NCI-H2171 treated with DMSO at 0.1 percent for 48 hours (cell line): ENCODE data around the gene FOXA2.
"Not testable (repeated sequence)": the region's sequence is repeated elsewhere in the genome, so short reads cannot be mapped to it uniquely, and the experiment has no call there.

Source experiments
- DNase-seq: peaks from one replicate; lab custom pipeline; 2025; lab: John Stamatoyannopoulos, UW

Gene FOXA2

DNA sequence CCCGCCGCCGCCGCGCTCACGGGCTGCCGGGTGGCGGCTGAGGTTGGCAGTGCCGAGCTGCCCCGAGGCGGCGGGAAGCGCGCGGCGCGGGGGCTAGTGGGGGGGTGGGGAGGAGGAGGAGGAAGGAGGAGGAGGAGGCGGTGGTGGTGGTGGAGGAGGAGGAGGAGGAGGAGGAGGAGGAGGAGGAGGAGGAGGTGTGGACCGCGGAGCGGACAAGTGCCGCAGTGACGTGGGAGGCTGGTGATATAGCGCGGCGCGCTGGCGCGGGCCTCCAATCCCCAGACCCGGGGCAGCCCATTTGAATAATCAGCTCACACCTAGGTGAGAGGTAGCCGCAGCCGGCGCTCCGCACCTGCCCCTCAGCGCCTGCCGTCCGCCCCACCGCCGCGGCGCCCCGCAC is at the start of gene FOXA2:
Gene FOXA2 (minus strand): TSS at position 51 of the 400 bp plus-strand sequence. CDS start 294 bp downstream, outside the sequence.
- DNase-seq = no peak

DNA sequence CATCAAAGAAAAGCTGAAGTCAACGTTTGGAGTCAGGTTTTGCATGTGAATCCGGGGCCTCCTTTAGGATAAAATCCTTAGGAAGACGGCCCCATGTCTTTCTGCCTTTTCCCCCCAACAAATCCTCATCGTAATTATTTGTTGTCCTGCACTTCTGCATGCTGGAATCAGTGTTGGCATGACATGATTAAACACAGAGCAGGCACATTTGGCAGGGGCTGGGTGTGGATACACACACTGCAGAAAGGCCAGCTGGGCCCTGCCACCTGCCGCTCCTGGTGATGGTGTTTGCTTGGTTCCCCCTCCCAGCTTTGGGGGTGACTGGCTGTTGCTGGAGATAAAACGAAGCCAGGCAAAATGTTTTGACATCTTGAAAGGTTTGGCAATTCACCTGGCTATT is 46.3 kb upstream of the FOXA2 start:
- DNase-seq = peak; percentile 4

DNA sequence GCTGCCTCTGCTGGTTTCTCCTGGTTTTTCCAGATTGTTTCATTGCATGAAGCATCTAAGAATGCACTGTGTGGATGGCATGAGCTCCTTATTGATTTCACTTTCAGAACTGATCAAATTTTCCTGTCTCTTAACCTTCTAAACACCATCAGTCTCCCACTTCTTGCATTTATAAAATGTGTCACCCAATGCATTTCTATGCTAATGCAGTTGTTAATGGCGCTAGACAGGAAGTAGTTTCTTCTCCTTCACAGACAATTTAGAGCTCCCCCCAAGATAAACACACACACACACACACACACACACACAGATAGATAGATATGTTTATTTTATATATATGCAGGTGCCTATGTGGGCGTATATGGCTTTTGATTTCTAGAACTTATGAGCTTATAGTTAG is 45.6 kb upstream of the FOXA2 start:
- no peak for DNase-seq

DNA sequence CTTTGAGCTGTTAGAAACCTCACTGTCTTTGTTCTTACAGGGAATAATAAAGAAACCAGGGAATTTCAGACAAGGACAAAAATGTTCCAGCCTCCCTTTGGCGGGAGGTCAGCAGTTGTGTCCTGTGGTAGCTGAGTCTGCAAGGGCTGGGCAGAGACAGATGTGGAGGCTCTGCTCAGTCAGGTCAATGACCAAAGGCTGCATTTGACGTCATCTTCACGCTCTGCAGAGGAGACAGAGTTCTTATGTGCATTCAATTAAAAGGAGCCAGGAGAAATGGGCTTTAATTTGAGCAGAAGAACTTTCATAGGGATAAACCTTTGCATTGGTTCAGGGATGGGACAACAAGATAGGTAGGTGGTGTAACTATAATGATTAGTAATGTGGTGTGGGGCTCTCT is 45.1 kb upstream of the FOXA2 start:
- DNase-seq = no peak

DNA sequence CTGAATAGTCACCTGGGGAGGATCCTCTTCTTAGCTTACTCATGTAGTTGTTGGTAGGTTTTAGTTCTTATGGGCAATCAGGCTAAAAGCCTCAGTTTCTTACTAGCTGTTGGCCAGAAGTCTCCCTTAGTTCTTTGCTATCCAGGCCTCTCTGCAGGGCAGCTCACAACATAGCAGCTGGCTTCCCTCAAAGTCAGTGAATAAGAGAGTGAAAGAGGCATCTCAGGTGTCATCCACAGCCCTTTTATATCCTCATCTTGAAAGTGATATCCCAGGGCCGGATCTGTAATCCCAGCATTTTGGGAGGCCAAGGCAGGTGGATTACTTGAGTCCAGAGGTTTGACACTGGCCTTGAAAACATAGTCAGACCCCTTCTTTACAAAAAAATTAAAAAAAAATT is 42.1 kb upstream of the FOXA2 start:
- no peak for DNase-seq

DNA sequence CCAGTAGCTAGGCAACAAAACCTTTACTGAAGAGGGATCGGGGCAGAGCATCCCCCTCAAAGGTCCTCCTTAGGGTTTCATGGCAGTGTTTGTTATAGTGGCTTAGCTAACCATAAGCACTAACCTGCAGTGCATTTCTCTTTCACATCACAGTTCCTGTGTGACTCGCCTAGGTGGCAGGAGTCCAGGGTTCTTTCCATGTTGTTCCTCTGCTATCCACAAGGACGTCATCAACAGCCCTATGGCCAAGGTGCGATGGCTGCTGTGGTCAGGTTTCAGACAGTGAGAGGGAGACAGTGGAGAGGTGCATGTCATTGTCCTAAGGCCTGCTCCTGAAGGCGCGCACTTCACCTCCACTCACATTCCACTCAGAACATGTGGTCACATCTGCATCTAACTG is 38.8 kb upstream of the FOXA2 start:
- DNase-seq = no peak

DNA sequence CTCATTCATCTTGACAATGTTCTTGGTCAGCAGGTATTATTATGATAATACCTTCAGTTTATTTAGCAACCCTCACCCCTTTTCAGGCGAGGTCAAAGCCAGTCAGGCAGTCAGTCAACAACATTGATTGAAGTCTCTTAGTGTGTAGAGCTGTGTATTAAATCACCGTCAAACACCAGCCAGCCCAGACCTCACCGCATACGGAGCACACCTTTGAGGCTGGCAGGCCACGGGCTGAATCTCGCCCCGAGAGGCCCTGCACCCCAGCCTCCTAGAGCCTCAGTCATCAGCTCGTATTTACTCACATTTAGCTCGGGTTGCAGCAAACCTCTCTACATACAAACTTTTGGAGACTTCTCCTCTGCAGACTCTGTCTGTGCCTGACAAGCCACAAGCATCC is 36.0 kb upstream of the FOXA2 start:
- DNase-seq = no peak

DNA sequence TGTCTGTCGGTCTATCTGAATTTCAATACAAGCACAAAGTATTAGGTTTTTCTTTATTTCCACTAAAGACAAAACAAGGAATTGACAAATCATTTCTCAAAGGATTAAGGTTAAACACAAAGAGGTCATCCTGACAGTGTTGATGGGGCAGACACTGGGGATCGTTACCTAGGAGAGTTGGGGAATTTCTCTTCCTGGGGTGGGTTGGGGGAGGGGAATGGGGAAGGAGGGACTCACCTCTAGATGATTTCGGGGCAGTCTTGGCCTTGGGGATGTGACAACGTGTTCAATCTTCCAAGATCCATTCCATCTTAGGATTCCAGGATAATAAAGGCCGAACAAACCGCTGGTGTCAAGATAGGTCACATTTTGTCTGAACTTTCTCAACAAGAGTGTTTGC is 35.4 kb upstream of the FOXA2 start:
- DNase-seq = no peak

DNA sequence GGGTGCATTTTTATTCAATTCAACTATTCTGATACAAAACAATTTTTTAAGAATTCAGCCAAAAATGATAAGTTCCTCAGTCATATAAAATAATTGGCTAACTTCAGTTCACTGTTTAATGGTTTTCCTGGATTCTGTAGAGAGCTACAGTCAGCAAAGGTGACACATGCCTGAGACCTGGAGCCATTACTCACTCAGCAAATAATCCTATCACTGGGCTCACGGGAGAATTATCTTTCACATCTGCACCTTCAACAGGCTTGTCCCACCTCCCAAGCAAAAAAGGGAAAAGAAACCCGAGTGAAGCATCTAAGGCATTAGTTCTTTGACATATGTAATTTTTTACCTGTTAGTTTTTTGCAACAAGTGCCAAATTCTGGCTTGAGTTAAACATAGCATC is 34.9 kb upstream of the FOXA2 start:
- no peak for DNase-seq

DNA sequence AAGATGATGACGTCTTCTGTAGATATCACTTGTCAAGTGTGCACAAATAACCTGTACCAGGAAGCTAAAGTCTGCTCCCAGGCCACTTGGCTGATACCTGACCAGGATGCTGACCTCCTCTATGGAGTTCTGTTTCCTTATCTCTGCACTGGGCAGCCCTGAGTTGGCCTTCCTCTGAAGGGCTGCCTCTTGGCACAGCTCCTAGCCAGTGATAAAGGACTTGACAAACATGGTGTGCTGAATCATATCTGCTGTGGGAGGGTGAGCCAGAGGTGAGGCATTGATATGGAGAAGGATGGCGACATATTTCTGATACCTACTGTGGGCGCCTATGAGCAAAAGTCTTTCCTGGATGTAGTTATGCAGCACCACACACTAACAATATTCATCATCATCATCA is 32.8 kb upstream of the FOXA2 start:
- DNase-seq = no peak

DNA sequence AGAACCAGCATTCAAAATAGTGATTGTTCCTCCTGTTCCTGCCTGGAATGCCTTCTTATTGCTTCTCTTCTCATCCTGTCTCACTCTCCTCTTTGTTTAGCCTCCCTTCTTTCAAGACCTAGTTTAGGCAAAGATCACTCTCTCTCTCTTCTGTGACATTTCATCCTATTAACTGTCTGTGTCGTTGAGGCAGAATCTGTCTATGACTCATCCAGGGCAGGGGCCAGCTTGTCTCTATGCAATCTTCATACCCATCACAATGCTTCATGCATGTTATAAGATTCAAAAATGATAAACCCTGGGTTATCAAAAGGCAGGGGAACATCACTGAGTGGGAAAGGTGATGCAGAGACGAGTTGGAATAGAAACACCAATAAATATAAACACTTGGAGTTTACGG is 32.2 kb upstream of the FOXA2 start:
- DNase-seq = no peak

DNA sequence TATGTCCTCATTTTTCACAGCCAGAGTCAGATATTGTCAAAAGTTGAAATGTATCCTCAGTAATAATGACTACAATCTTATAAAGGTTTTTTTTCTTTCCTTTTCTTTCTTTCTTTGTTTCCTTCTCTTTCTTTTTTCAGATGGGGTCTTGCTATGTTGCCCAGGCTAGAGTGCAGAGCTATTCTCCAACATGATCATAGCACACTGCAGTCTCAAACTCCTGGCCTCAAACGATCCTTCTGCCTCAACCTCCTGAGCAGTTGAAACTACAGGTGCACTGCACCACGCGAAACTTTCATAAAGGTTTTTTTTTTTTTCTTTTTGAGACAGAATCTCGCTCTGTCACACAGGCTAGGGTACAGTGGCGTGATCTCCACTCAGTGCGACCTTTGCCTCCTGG is 31.1 kb upstream of the FOXA2 start:
- DNase-seq = no peak

DNA sequence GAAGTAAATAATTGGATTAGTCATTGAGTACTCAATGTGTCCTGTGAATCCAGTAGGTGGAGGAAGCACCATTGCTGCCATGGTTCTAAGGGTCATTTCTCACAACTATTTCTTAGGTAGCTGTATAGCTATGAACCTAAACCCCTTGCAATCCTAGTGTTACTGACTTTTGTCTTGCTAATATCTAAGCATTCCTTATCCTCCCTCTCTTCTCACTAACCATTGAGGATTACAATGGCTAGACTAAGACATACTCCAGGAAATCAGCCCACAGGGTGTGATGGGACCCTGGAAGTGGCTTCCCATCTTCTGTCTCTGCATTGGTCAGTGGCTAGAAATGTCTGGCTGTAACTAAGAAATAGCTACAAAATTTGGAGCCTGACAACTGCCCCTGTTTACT is 27.3 kb upstream of the FOXA2 start:
- DNase-seq = no peak

DNA sequence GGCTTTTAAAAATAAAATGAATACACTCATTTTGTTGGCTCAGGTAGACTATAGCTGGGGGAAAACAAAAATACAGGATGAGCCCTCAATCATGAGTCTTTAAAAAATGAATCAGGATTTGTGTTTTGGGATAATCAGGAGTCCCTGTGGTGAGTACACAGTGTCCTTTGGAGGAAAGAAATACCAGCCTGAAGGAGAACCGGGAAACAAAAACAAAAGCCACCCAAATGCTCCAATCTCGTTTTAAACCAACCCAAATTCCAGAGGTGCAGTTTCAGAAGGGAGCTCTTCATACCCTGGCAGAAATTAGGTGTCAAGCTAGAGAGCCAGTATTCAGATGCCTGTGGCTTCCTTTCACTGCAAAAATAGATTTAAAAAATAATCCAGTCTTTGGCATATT is 23.3 kb upstream of the FOXA2 start:
- DNase-seq = no peak

DNA sequence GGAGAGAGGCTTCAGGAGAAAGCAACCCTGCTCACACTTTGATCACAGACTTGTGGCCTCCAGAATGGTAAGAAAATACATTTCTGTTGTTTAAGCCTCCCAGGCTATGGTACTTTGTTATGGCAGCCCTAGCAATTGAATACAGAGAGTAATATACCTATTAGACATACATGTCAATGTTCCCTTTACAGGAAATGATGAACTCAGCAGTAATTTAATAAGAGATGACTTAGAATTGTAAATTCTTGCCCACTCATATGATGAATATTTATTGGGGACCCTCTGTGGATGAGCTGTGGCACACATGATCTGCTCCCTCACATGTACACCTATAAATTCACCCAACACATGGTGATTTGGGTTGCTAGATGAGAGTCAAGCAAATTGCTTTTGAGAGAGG is 20.4 kb upstream of the FOXA2 start:
- DNase-seq = no peak

DNA sequence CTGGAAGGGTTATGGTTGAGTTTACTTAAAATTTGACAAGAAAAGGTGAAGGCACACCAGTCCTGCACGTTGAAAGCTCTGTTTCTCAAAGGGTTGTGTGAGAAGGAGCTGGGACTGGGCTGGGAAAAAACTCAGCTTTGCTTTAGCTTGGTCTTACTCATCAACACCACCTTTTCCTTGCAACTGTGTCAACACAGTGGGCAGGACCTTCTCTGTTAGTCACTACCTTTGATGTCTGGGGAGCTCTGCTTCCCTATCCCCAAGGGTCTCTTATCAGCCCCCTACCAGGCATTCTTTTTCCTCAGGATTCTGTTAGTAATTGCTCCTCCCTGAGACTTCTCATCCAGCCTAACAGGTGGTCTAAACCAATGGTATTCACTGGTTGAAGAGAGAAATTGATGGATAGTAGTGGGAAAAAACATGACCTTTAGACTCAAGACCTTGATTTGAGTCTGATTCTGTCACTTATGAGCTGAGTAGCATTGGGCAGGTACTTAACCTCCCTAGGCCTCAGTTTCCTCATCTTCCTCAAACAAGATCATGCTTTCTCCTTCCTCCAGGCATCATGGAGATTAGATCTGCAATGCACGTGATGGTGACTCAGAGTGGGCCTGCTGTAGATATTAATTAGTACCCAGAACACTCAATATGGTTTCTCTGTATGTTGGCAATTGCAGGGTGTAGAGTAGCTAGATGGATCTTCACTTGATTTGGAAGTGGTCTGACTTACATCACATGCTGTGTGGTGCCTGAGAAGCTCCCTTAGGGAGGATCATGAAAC is 17.2 kb upstream of the FOXA2 start:
- no peak for DNase-seq

DNA sequence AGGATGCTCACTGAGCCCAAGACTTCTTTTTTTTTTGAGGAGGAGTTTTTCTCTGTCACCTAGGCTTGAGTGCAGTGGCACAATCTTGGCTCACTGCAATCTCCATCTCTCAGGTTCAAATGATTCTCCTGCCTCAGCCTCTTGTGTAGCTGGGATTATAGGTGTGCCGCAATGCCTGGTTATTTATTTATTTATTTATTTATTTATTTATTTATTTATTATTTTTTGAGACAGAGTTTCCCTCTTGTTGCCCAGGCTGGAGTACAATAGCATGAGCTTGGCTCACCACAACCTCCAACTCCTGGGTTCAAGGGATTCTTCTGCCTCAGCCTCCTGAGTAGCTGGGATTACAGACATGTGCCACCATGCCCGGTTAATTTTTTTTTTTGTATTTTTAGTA is 14.9 kb upstream of the FOXA2 start:
- not testable (repeated sequence) for DNase-seq

DNA sequence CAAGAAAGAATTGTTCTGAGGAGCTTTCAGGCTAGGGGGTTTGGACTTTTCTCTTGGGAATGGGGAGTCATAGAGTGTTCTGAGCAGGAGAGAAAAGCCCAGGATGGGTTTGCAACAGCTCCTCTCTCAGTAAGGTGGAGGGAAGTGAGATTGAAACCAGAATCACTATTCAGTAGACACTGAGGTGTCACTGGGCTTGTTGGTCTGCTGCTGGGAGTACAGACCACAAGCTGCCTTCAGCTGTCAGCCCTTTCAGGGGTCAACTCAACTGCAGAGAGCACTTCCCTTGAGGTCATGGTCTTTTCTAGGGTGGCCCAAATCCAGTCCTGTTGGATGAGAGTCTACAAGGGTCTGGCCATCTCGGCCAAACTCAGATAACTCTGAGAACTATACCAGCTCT is 12.9 kb upstream of the FOXA2 start:
- no peak for DNase-seq

DNA sequence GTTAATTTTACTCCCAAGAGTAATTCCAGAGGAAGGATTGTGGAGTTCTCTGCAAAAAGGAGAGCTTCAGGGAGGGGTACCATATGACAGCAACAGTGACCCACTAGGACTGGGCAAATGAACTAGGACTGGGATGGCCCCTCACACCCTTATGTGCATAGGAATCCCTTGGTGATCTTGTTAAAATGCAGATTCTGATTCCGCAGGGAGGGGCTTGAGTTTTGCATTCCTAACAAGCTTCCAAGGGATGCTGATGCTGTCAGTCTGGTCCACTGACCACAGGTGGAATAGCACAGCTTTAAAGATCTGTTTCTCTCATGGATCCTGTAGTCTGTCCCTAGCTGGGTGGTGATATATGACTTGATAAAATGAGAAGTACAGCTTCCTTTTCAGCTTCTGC is 6.3 kb upstream of the FOXA2 start:
- DNase-seq = no peak

DNA sequence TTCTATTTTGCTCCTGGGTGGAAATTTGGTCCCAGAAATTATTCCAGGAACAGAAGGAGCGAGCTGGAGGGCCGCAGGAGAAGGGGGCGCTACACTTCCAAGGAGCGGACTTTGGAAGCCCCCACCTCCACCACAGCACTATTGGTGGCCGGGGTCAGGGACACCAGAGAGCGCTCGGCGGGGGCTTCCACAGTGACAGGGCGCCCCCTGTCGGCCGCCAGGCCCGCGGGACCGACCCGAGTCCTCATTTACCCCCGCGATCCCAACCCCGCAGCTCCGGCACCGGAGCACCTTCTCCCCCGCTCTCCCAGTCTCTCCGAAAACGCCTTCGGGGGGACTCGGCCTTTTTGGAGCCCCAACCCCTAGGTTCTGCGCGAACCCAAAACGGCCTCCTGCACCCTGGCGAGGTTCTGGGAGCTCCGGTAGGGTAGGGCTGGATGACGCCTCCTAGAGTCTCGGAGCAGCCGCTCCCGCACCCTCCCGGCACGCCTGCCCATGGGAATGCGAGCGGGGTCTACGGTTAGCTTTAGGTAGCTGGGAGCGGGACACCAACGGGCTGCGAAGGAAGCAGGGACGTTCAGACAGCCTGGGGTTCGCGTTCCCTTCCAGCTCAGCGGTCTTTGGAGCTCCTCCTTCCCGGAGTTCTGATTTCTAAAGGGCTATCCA is 2.4 kb upstream of the FOXA2 start:
- DNase-seq = no peak

DNA sequence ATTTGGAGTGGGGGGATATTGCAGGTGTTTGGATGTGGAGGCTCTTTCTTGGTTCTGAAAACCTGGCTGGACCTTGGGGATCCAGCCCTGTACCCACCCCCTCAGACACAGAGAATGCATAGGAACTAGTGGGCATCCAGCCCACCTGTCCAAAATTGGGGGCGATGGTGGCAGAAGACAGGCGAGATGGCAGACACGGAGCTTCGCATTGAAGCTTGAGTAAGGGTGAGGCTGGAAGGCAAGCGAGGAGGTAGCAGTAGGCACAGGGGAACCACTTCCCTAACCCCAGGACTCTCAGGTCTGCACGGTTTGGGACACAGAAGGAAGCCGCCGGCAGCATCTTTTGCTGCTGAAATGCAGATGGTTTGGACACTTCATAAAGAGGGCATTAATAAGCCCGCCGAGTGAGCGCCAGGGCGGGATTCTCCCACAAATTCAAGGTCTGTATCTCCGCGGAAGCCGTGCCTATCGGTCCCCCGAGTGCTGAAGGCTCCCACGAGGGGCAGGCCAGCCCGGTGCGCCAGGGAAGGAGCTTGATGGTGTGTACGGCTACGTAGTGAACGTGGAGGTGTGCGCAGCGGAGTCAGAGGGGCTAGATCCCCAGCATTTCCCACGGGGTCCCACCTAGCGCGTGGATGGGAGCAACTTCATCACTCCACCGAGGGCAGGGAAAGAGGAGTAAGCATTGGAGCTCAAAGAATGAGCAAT is 1.6 kb upstream of the FOXA2 start:
- no peak for DNase-seq

DNA sequence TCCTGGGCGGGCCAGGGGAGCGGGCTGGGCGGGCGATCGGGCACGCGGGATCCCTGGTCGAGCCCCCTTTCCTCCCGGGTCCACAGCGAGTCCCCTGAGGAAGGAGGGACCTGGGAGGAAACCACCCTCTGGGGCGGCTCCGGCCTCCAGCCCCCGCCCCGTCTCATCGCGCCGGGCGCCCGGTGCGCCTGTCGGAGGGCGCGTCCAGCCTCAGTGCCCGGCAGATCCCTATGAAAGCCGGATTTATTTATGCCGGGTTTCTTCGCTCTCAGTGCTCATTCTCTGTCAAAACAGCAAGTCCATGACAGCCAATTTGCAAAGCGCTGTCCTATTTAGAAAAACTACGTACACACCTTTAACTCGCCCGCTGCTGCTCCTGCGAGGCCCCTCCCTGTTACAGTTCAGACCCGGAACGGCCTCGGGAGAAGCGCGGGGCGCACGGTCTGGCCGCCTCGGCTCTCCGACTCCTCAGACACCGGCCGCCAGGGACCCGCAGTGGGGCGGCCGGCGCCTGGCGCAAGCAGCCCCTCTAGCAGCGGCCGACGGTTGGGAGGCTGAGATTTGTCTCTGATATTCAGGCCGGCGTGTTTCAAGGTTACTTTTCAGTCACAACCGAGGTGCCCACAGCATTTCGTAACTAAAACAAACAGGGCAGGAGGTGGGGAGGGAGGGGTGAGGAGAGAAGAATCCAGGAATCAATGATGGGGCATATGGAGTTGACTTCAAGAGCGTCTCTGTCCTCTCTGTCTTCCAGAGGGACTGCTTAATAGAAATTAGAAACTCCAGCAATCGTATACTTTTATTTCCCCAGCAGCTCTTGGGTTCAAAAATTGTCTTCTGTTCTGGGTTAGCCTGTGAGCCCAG is 782 bp upstream of the FOXA2 start:
- DNase-seq = no peak
